Measurements from ENCODE around the gene RAB4A. TPM values are rescaled to one million over a fixed set of nuclear protein-coding genes. Genes with fewer than 3 reads are reported as not detected.

Gene RAB4A
- total and polyA plus RNA-seq, 2 of the 13 experiments (the other 11 are each of a cell fraction or from before 2014, with no cell fraction given): 56.0 to 80.1 TPM

- POLR2A ChIA-PET: no interaction called here
- Histone ChIP-seq H3K36me3 (replicated peaks in 1 of 2; ENCODE audit: control insufficient read depth in 1 of 2, insufficient read depth in 2 of 2, low read length in 2 of 2) (no peaks in the 10 kb centered on the region), H3K4me1 (ENCODE audit: insufficient read depth, low read length) (peaks cover 48% of the 10 kb centered on the region), H3K27ac (ENCODE audit: extremely low read length, insufficient read depth, low read length) (no peak overlapping the region), H3K27me3 (ENCODE audit: control insufficient read depth in 1 of 2, insufficient read depth in 2 of 2, low read length in 2 of 2) (peaks cover 0 to 8% of the 10 kb centered on the region in 2 experiments; a peak in 2 of 5 replicates), H4K20me1 (ENCODE audit: insufficient read depth, low read length) (no peaks in the 10 kb centered on the region), H3K9ac (ENCODE audit: insufficient read depth, low read depth, low read length) (no peak overlapping the region), H3K4me3 (replicated peaks in 1 of 3; ENCODE audit: insufficient read depth in 1 of 3, low read depth in 2 of 3, low read length in 3 of 3) (no peak overlapping the region), H2AFZ (ENCODE audit: low read length) (no peak overlapping the region), H3K79me2 (ENCODE audit: insufficient read depth, low read length) (no peaks in the 10 kb centered on the region), H3K9me3 (ENCODE audit: low read length) (no peaks in the 10 kb centered on the region), H3K4me2 (ENCODE audit: low read depth, low read length) (peak overlapping the region; percentile 80)
- CTCF ChIA-PET (ENCODE audit: low intra/inter-chr PET ratio, low total read pairs): no interaction called here
- intact Hi-C loops (cut with micrococcal nuclease; ENCODE audit: unreplicated experiment): loop anchor here (10.0 kb wide), 1 partner anchor 558 kb away; no protein-coding TSS in a partner anchor
- in situ Hi-C loops (cut with HindIII; ENCODE audit: extremely low pct_ligation_motif_present, low pct_unique_long_range_greater_than_20kb): no loop called here
- WGBS (ENCODE audit: low lambda C conversion rate): 33% methylated on average over 11 of the region's 12 CpGs
- FAIRE-seq: no peak
- DNase-seq (ENCODE audit: low spot score): no peak
- peak; percentile 51 for ATAC-seq
- BruUV-seq (replicated peaks): no TSS peak
- peak; percentile 80 for TF ChIP-seq ZNF281 (CRISPR knock-in tag; IDR thresholded peaks at IDR 0.05; ENCODE audit: borderline replicate concordance)
- peak; percentile 74 for TF ChIP-seq ZBTB26 (CRISPR knock-in tag; IDR thresholded peaks at IDR 0.05; ENCODE audit: borderline replicate concordance)
- TF ChIP-seq SAFB2 (CRISPR knock-in tag; IDR thresholded peaks at IDR 0.05; ENCODE audit: borderline replicate concordance, low read depth): no peak
- no peak for TF ChIP-seq ATF7 (IDR thresholded peaks at IDR 0.05)
- no peak for TF ChIP-seq ATF7 (CRISPR knock-in tag; IDR thresholded peaks at IDR 0.05)
- TF ChIP-seq TFAP4 (IDR thresholded peaks at IDR 0.05; ENCODE audit: borderline replicate concordance, low read depth): peak; percentile 31; the same call in 1 of the 2 replicates
- no peak for TF ChIP-seq YY1 (IDR thresholded peaks at IDR 0.05; ENCODE audit: insufficient read depth, insufficient replicate concordance, low read depth, low read length)
- TF ChIP-seq ATAD3A (CRISPR knock-in tag; IDR thresholded peaks at IDR 0.05): no peak
- TF ChIP-seq ZNF644 (CRISPR knock-in tag; IDR thresholded peaks at IDR 0.05; ENCODE audit: low read depth): 0 out of 2 replicates have a peak, but pooled peaks have one; percentile 22
- 0 out of 2 replicates have a peak, but pooled peaks have one; percentile 7 for TF ChIP-seq CHD4 (IDR thresholded peaks at IDR 0.05; ENCODE audit: borderline replicate concordance, low read length)
- TF ChIP-seq ZNF687 (CRISPR knock-in tag; IDR thresholded peaks at IDR 0.05): peak; percentile 33; the same call in 1 of the 2 replicates
- no peak for TF ChIP-seq ZSCAN22 (CRISPR knock-in tag; IDR thresholded peaks at IDR 0.05)
- no peak for TF ChIP-seq MIER3 (CRISPR knock-in tag; IDR thresholded peaks at IDR 0.05; ENCODE audit: borderline replicate concordance)
- TF ChIP-seq MAX (IDR thresholded peaks at IDR 0.05): 0 out of 2 replicates have a peak, but pooled peaks have one; percentile 17
Observed at GRCh38 chr1:229252228-229252984, 18.5 kb upstream of the RAB4A start.

All from HepG2 (cell line).